Activated CD8-positive, alpha-beta memory T cell treated with anti-CD3 and anti-CD28 coated beads for 36 hours (primary cell): Measurements from ENCODE around the gene CCDC175. TPM values are rescaled to one million over a fixed set of nuclear protein-coding genes. Genes with fewer than 3 reads are reported as not detected.

Source experiments
- CTCF ChIA-PET: fragments of 350-600 bp; sonication (Branson Sonifier 250); formaldehyde crosslinking; loops from one replicate; lab custom pipeline; 2021; ENCODE audit warnings: antibody characterized with exemption; lab: Charles Lee
- POLR2A ChIA-PET: fragments of 350-600 bp; sonication (Branson Sonifier 250); formaldehyde crosslinking; loops from one replicate; lab custom pipeline; 2021; ENCODE audit warnings: antibody characterized with exemption; lab: Charles Lee
- total RNA-seq, 2 experiments: library from RNA; stranded (reverse); gene quantifications; one replicate each; pipeline ENCODE4 v1.2.3, GENCODE V29; 2021

Gene CCDC175
- total RNA-seq, 2 experiments from 2014 or later: not detected

DNA sequence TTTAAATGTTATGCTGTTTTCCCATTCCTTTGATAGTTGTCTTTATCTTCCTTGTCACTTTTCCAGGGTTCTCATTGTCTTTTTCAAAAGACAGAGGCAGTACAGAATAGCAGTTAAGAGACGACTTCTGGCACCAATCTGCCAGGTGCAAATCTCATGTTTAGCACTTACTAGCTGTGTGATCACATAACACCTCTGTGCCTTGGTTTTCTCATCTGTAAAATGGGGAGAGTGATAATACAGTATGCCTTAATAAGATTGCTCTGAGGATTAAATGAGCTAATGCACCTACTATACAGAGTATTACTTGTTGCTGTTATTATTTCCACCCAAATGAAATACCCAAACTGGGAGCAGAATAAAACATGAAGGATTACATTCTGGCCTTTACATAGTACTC, 116.2 kb downstream of the CCDC175 start:
- ChIA-PET CTCF (no interaction called here), POLR2A (no interaction called here)

DNA sequence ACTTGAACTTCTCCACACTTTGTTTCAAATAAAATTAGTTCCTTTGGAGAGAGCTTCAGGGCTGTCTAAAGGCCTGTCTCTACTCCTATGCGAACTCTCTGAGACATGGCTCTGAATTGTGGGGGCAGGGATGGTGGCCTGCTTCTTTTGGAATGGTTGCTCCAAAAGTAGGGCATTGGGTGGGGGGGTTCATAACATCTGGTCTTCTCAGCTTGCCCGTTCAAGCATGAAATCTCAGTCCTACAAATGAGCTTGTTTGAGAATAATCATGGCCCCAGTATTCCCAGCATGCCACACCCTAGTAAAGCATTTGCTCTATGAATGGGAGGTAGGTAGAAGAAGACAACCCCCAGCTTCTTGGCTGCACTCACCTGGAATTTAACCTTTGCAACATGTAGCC, 118.1 kb downstream of the CCDC175 start:
- POLR2A ChIA-PET: no interaction called here

DNA sequence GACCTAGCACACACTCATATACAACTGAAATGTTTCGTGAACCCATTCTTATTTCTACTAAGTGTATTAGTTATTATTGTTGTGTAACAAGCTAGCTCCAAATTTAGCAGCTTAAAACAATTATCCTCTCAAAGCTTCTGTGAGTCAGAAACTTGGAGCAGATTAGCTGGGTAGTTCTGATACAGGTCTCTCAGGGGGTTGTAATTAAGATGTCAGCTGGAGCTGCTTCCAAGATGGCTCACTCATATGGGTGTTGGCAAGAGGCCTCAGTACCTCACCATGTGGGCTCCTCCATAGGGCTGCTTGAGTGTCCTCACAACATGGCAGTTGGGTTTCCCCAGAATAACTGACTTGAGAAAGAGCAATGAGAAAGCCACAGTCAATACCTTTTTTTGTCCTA, 121.2 kb downstream of the CCDC175 start:
- CTCF ChIA-PET: no interaction called here
- POLR2A ChIA-PET: no interaction called here

More for the DNA sequence above, 118.1 kb downstream of the CCDC175 start:
- CTCF ChIA-PET: no interaction called here

Other genes starting within 250 kb of the CCDC175 start
- 1 to 10 TPM; 1.2 to 1.6 TPM for gene GPR135, start 111.4 kb downstream of the CCDC175 start, total RNA-seq
- gene L3HYPDH, start 92.4 kb downstream of the CCDC175 start, total RNA-seq: 10 to 100 TPM in 1 of 2 experiments, 1 to 10 TPM in 1; 9.1 to 10.3 TPM
- 10 to 100 TPM; 27.9 to 28.3 TPM for gene JKAMP, start 92.3 kb downstream of the CCDC175 start, total RNA-seq